ENCODE data around the gene USP49. TPM values are rescaled to one million over a fixed set of nuclear protein-coding genes. Genes with fewer than 3 reads are reported as not detected.

The USP49 gene
- total RNA-seq, 1 experiment from 2014 or later = 18.5 TPM

- BruUV-seq (replicated peaks) = no TSS peak
- Mint-ChIP-seq H3K36me3 (ENCODE audit: insufficient read depth, unreplicated experiment) (peaks cover 6% of the 10 kb centered on the region), H3K27me3 (ENCODE audit: insufficient read depth, unreplicated experiment) (no peaks in the 10 kb centered on the region), H3K9me3 (ENCODE audit: unreplicated experiment) (no peaks in the 10 kb centered on the region), H3K4me1 (ENCODE audit: low read depth, unreplicated experiment) (no peaks in the 10 kb centered on the region), H3K27ac (ENCODE audit: unreplicated experiment) (no peak overlapping the region), H3K4me3 (ENCODE audit: unreplicated experiment) (no peak overlapping the region)
- Histone ChIP-seq H3K36me3 (ENCODE audit: control insufficient read depth, insufficient read depth, low read length) (no peaks in the 10 kb centered on the region), H3K27me3 (replicated peaks; ENCODE audit: control insufficient read depth, insufficient read depth, low read length) (no peaks in the 10 kb centered on the region), H3K4me1 (no peaks in the 10 kb centered on the region), H3K9me3 (no peaks in the 10 kb centered on the region), H3K4me3 (ENCODE audit: low read depth, low read length) (no peak overlapping the region)
- CTCF ChIA-PET = no interaction called here
- intact Hi-C loops (cut with micrococcal nuclease; ENCODE audit: unreplicated experiment) = no loop called here
- no peak for TF ChIP-seq CTCF (IDR thresholded peaks at IDR 0.05; ENCODE audit: insufficient read depth in 1 of 2, low read depth in 1 of 2, low read length in 1 of 2, severe bottlenecking in 1 of 2, unreplicated experiment in 1 of 2)
- DNase-seq = no peak
- POLR2A ChIA-PET = interaction anchor here (0.6 kb wide), 1 partner anchor 11 kb away, joined by 3 read pairs; no protein-coding TSS in a partner anchor
Observed at GRCh38 chr6:41871691-41872090, 23.5 kb downstream of the USP49 start.

GRCh38 chr6:41859356-41859755, 35.8 kb downstream of the USP49 start:
- H3K27ac Mint-ChIP-seq (ENCODE audit: unreplicated experiment) = no peak overlapping the region
- H3K4me3 ChIP-seq (ENCODE audit: low read depth, low read length) = no peak overlapping the region
- no peaks in the 10 kb centered on the region for H3K27me3 Mint-ChIP-seq (ENCODE audit: insufficient read depth, unreplicated experiment)
- H3K27me3 ChIP-seq (replicated peaks; ENCODE audit: control insufficient read depth, insufficient read depth, low read length) = no peaks in the 10 kb centered on the region
- H3K36me3 Mint-ChIP-seq (ENCODE audit: insufficient read depth, unreplicated experiment) = no peaks in the 10 kb centered on the region
- no peaks in the 10 kb centered on the region for H3K4me1 ChIP-seq
- no peaks in the 10 kb centered on the region for H3K9me3 Mint-ChIP-seq (ENCODE audit: unreplicated experiment)
- BruUV-seq (replicated peaks) = no TSS peak
- H3K36me3 ChIP-seq (ENCODE audit: control insufficient read depth, insufficient read depth, low read length) = no peaks in the 10 kb centered on the region
- H3K9me3 ChIP-seq = no peaks in the 10 kb centered on the region
- H3K4me3 Mint-ChIP-seq (ENCODE audit: unreplicated experiment) = no peak overlapping the region
- POLR2A ChIA-PET = no interaction called here
- DNase-seq = no peak
- no peak for TF ChIP-seq CTCF (IDR thresholded peaks at IDR 0.05; ENCODE audit: insufficient read depth in 1 of 2, low read depth in 1 of 2, low read length in 1 of 2, severe bottlenecking in 1 of 2, unreplicated experiment in 1 of 2)
- intact Hi-C loops (cut with micrococcal nuclease; ENCODE audit: unreplicated experiment) = no loop called here
- H3K4me1 Mint-ChIP-seq (ENCODE audit: low read depth, unreplicated experiment) = no peaks in the 10 kb centered on the region
- CTCF ChIA-PET = no interaction called here

- no peak for DNase-seq
- H3K9me3 ChIP-seq = no peaks in the 10 kb centered on the region
- H3K27me3 ChIP-seq (replicated peaks; ENCODE audit: control insufficient read depth, insufficient read depth, low read length) = no peaks in the 10 kb centered on the region
- H3K4me1 Mint-ChIP-seq (ENCODE audit: low read depth, unreplicated experiment) = no peaks in the 10 kb centered on the region
- POLR2A ChIA-PET = no interaction called here
- no peaks in the 10 kb centered on the region for H3K36me3 ChIP-seq (ENCODE audit: control insufficient read depth, insufficient read depth, low read length)
- no peak overlapping the region for H3K4me3 ChIP-seq (ENCODE audit: low read depth, low read length)
- TF ChIP-seq CTCF (IDR thresholded peaks at IDR 0.05; ENCODE audit: insufficient read depth in 1 of 2, low read depth in 1 of 2, low read length in 1 of 2, severe bottlenecking in 1 of 2, unreplicated experiment in 1 of 2) = no peak
- CTCF ChIA-PET = no interaction called here
- H3K9me3 Mint-ChIP-seq (ENCODE audit: unreplicated experiment) = no peaks in the 10 kb centered on the region
- H3K27me3 Mint-ChIP-seq (ENCODE audit: insufficient read depth, unreplicated experiment) = no peaks in the 10 kb centered on the region
- no peak overlapping the region for H3K27ac Mint-ChIP-seq (ENCODE audit: unreplicated experiment)
- BruUV-seq (replicated peaks) = no TSS peak
- no peaks in the 10 kb centered on the region for H3K4me1 ChIP-seq
- intact Hi-C loops (cut with micrococcal nuclease; ENCODE audit: unreplicated experiment) = no loop called here
- no peak overlapping the region for H3K4me3 Mint-ChIP-seq (ENCODE audit: unreplicated experiment)
- no peaks in the 10 kb centered on the region for H3K36me3 Mint-ChIP-seq (ENCODE audit: insufficient read depth, unreplicated experiment)
Observed at GRCh38 chr6:41858703-41859102, 36.5 kb downstream of the USP49 start.

All from Caco-2 (cell line).